T-helper 17 cell (primary cell): ENCODE results near the gene CLCN1. TPM values are rescaled to one million over a fixed set of nuclear protein-coding genes. Genes with fewer than 3 reads are reported as not detected.
A peak's percentile ranks its signal among the peaks of the same experiment; 100 is the strongest.

Experiments
- ATAC-seq: fragments of 150-1000 bp; cut with Tn5 transposase; 2 replicates; pipeline ENCODE4 v1.10.0; 2021; ENCODE audit warnings: mild to moderate bottlenecking, moderate library complexity
- DNase-seq, 3 donors: peaks; one replicate each; pipeline versions ENCODE4 v3.0.0 to v3.0.0-alpha.2; 2020 to 2021
- H3K9me3 ChIP-seq: one replicate; pipeline ENCODE4 v1.7.0; 2013; ENCODE audit warnings: low read length, mild to moderate bottlenecking; ENCODE audit not compliant: control insufficient read depth, poor library complexity, severe bottlenecking
- H3K27ac Mint-ChIP-seq: one replicate; pipeline ENCODE4 v1.8.0; 2022; ENCODE audit warnings: mild to moderate bottlenecking, moderate library complexity, mixed read lengths
- H3K27me3 Mint-ChIP-seq: one replicate; pipeline ENCODE4 v1.8.0; 2022; ENCODE audit warnings: mixed read lengths
- H3K36me3 Mint-ChIP-seq: one replicate; pipeline ENCODE4 v1.8.0; 2022; ENCODE audit warnings: low read depth, mixed read lengths
- H3K4me1 Mint-ChIP-seq: one replicate; pipeline ENCODE4 v1.8.0; 2022; ENCODE audit warnings: mild to moderate bottlenecking, mixed read lengths
- H3K4me3 Mint-ChIP-seq: one replicate; pipeline ENCODE4 v1.8.0; 2022; ENCODE audit warnings: mild to moderate bottlenecking, moderate library complexity, mixed read lengths
- total RNA-seq, 4 donors: library from RNA in 2 of 4; stranded (reverse) in 2 of 4; gene quantifications; one replicate each; pipeline ENCODE4 v1.2.3 and lab custom pipeline; 2022 to 2026

The CLCN1 gene
- total RNA-seq, 2 donors from 2014 or later, result not detected

- Mint-ChIP-seq H3K4me1 (peaks cover 43% of the 10 kb centered on the region), H3K27me3 (no peaks in the 10 kb centered on the region), H3K36me3 (peaks cover 21% of the 10 kb centered on the region), H3K27ac (peak overlapping the region; percentile 78), H3K4me3 (no peak overlapping the region)
- no peak for ATAC-seq
- no peaks in the 10 kb centered on the region for H3K9me3 ChIP-seq
- no peak for DNase-seq
These were observed 14.7 kb upstream of the CLCN1 start for GRCh38 chr7:143300959-143301935.

- ATAC-seq, result no peak
- Mint-ChIP-seq H3K4me1 (peaks cover 44% of the 10 kb centered on the region), H3K27me3 (no peaks in the 10 kb centered on the region), H3K4me3 (no peak overlapping the region), H3K27ac (no peak overlapping the region), H3K36me3 (peaks cover 26% of the 10 kb centered on the region)
- no peak for DNase-seq
- H3K9me3 ChIP-seq, result no peaks in the 10 kb centered on the region
These were observed 12.2 kb upstream of the CLCN1 start for GRCh38 chr7:143303733-143304132.

GRCh38 chr7:143304938-143305337, 11.0 kb upstream of the CLCN1 start:
- Mint-ChIP-seq H3K36me3 (peaks cover 24% of the 10 kb centered on the region), H3K27me3 (no peaks in the 10 kb centered on the region), H3K27ac (peak overlapping the region; percentile 82), H3K4me3 (no peak overlapping the region), H3K4me1 (peaks cover 37% of the 10 kb centered on the region)
- no peak for DNase-seq
- ATAC-seq, result no peak
- no peaks in the 10 kb centered on the region for H3K9me3 ChIP-seq

GRCh38 chr7:143305423-143306070, 10.4 kb upstream of the CLCN1 start:
- Mint-ChIP-seq H3K27me3 (no peaks in the 10 kb centered on the region), H3K36me3 (peaks cover 21% of the 10 kb centered on the region), H3K4me1 (peaks cover 37% of the 10 kb centered on the region), H3K27ac (peak overlapping the region; percentile 82), H3K4me3 (no peak overlapping the region)
- ATAC-seq, result peak; percentile 85
- DNase-seq, result peak; percentile 50 to 72 (median 52)
- H3K9me3 ChIP-seq, result no peaks in the 10 kb centered on the region

GRCh38 chr7:143308632-143309031, 7.3 kb upstream of the CLCN1 start:
- no peaks in the 10 kb centered on the region for H3K9me3 ChIP-seq
- no peak for DNase-seq
- ATAC-seq, result no peak
- H3K4me3 Mint-ChIP-seq, result peak overlapping the region; percentile 4
- peaks cover 36% of the 10 kb centered on the region for H3K4me1 Mint-ChIP-seq
- H3K27ac Mint-ChIP-seq, result peak overlapping the region; percentile 30
- peaks cover 14% of the 10 kb centered on the region for H3K36me3 Mint-ChIP-seq
- no peaks in the 10 kb centered on the region for H3K27me3 Mint-ChIP-seq

- Mint-ChIP-seq H3K36me3 (no peaks in the 10 kb centered on the region), H3K27me3 (peaks cover 4% of the 10 kb centered on the region), H3K4me1 (peaks cover 17% of the 10 kb centered on the region), H3K27ac (no peak overlapping the region), H3K4me3 (no peak overlapping the region)
- no peak for DNase-seq
- H3K9me3 ChIP-seq, result no peaks in the 10 kb centered on the region
- ATAC-seq, result no peak
These were observed 1.8 kb upstream of the CLCN1 start for GRCh38 chr7:143314127-143314526.

- Mint-ChIP-seq H3K27ac (peak overlapping the region; percentile 37), H3K4me3 (no peak overlapping the region), H3K4me1 (peaks cover 3% of the 10 kb centered on the region), H3K36me3 (no peaks in the 10 kb centered on the region), H3K27me3 (peaks cover 6% of the 10 kb centered on the region)
- ATAC-seq (no peak), DNase-seq (no peak)
- H3K9me3 ChIP-seq, result no peaks in the 10 kb centered on the region
These were observed 581 bp downstream of the CLCN1 start for GRCh38 chr7:143316492-143316891.

GRCh38 chr7:143318661-143319060, 2.8 kb downstream of the CLCN1 start:
- Mint-ChIP-seq H3K4me3 (no peak overlapping the region), H3K27ac (no peak overlapping the region), H3K4me1 (peaks cover 3% of the 10 kb centered on the region), H3K27me3 (peaks cover 6% of the 10 kb centered on the region), H3K36me3 (no peaks in the 10 kb centered on the region)
- no peak for DNase-seq
- ATAC-seq, result no peak
- no peaks in the 10 kb centered on the region for H3K9me3 ChIP-seq

- Mint-ChIP-seq H3K36me3 (no peaks in the 10 kb centered on the region), H3K27me3 (peaks cover 13% of the 10 kb centered on the region), H3K4me3 (no peak overlapping the region), H3K27ac (no peak overlapping the region), H3K4me1 (peaks cover 13% of the 10 kb centered on the region)
- no peaks in the 10 kb centered on the region for H3K9me3 ChIP-seq
- ATAC-seq (no peak), DNase-seq (no peak)
These were observed 4.7 kb downstream of the CLCN1 start for GRCh38 chr7:143320620-143321019.

GRCh38 chr7:143321242-143321641, 5.3 kb downstream of the CLCN1 start:
- H3K4me3 Mint-ChIP-seq, result no peak overlapping the region
- peaks cover 13% of the 10 kb centered on the region for H3K27me3 Mint-ChIP-seq
- no peak for ATAC-seq
- H3K4me1 Mint-ChIP-seq, result peaks cover 13% of the 10 kb centered on the region
- no peak for DNase-seq
- H3K36me3 Mint-ChIP-seq, result no peaks in the 10 kb centered on the region
- no peaks in the 10 kb centered on the region for H3K9me3 ChIP-seq
- H3K27ac Mint-ChIP-seq, result no peak overlapping the region

GRCh38 chr7:143321734-143322133, 5.8 kb downstream of the CLCN1 start:
- no peak overlapping the region for H3K27ac Mint-ChIP-seq
- ATAC-seq (no peak), DNase-seq (no peak)

GRCh38 chr7:143322760-143323633, 7.1 kb downstream of the CLCN1 start:
- H3K9me3 ChIP-seq, result no peaks in the 10 kb centered on the region
- DNase-seq, result no peak
- no peak for ATAC-seq

More at GRCh38 chr7:143321734-143322133, 5.8 kb downstream of the CLCN1 start:
- Mint-ChIP-seq H3K4me3 (no peak overlapping the region), H3K4me1 (peaks cover 13% of the 10 kb centered on the region), H3K36me3 (peaks cover 2% of the 10 kb centered on the region), H3K27me3 (peaks cover 13% of the 10 kb centered on the region)
- no peaks in the 10 kb centered on the region for H3K9me3 ChIP-seq

GRCh38 chr7:143323653-143324052, 7.7 kb downstream of the CLCN1 start:
- Mint-ChIP-seq H3K27me3 (peaks cover 13% of the 10 kb centered on the region), H3K27ac (no peak overlapping the region), H3K4me1 (peaks cover 18% of the 10 kb centered on the region), H3K4me3 (no peak overlapping the region), H3K36me3 (peaks cover 5% of the 10 kb centered on the region)
- ATAC-seq (no peak), DNase-seq (no peak)
- H3K9me3 ChIP-seq, result no peaks in the 10 kb centered on the region

More at GRCh38 chr7:143322760-143323633, 7.1 kb downstream of the CLCN1 start:
- Mint-ChIP-seq H3K36me3 (peaks cover 3% of the 10 kb centered on the region), H3K4me1 (peaks cover 17% of the 10 kb centered on the region), H3K27me3 (peaks cover 13% of the 10 kb centered on the region), H3K27ac (no peak overlapping the region), H3K4me3 (no peak overlapping the region)
